Activated T-helper 1 cell treated with anti-CD3 and anti-CD28 coated beads, Interleukin-12 subunit alpha, Interleukin-12 subunit beta, Interleukin-2, Interleukin-4 antibody, amounts not matched to agents 30 ng/mL and 10 ng/mL and 1 ng/mL, durations not matched to agents 14 hours and 24 hours and 36 hours (primary cell): ENCODE results near the gene FGGY. TPM values are rescaled to one million over a fixed set of nuclear protein-coding genes. Genes with fewer than 3 reads are reported as not detected.
"Not testable (repeated sequence)": the region's sequence is repeated elsewhere in the genome, so short reads cannot be mapped to it uniquely, and the experiment has no call there.

Source experiments
- DNase-seq: peaks from one replicate; pipeline ENCODE4 v3.0.0; 2021; ENCODE audit warnings: low spot score
- H3K27ac Mint-ChIP-seq: one replicate; pipeline ENCODE4 v1.8.0; 2021; ENCODE audit warnings: mild to moderate bottlenecking, mixed read lengths
- H3K27me3 Mint-ChIP-seq: one replicate; pipeline ENCODE4 v1.8.0; 2022; ENCODE audit warnings: mild to moderate bottlenecking, moderate library complexity, mixed read lengths; ENCODE audit not compliant: insufficient read depth
- H3K36me3 Mint-ChIP-seq: one replicate; pipeline ENCODE4 v1.8.0; 2021; ENCODE audit warnings: low read depth, mixed read lengths
- H3K4me1 Mint-ChIP-seq: one replicate; pipeline ENCODE4 v1.8.0; 2021; ENCODE audit warnings: low read depth, mixed read lengths
- H3K4me3 Mint-ChIP-seq: one replicate; pipeline ENCODE4 v1.8.0; 2021; ENCODE audit warnings: mild to moderate bottlenecking, moderate library complexity, mixed read lengths
- H3K9me3 Mint-ChIP-seq: one replicate; pipeline ENCODE4 v1.8.0; 2021; ENCODE audit warnings: mixed read lengths
- intact Hi-C: fragments of 100-400 bp; cut with micrococcal nuclease; formaldehyde crosslinking; loops from one replicate; pipeline ENCODE4 v1.15.1; 2024
- total RNA-seq: library from RNA; stranded (reverse); gene quantifications from 2 replicates; pipeline ENCODE4 v1.2.3, GENCODE V29; 2022

Gene FGGY
- total RNA-seq, 1 donor from 2014 or later: 7.1 TPM

- H3K4me1 Mint-ChIP-seq: peaks cover 27% of the 10 kb centered on the region
- peak overlapping the region; percentile 66 for H3K27ac Mint-ChIP-seq
- peaks cover 14% of the 10 kb centered on the region for H3K9me3 Mint-ChIP-seq
- peaks cover 12% of the 10 kb centered on the region for H3K36me3 Mint-ChIP-seq
- no peak overlapping the region for H3K4me3 Mint-ChIP-seq
- no peak for DNase-seq
- intact Hi-C loops: no loop called here
- no peaks in the 10 kb centered on the region for H3K27me3 Mint-ChIP-seq
Observed at GRCh38 chr1:59731591-59731990, 434.7 kb downstream of the FGGY start.

GRCh38 chr1:59732214-59732955, 435.5 kb downstream of the FGGY start:
- Mint-ChIP-seq H3K9me3 (peaks cover 20% of the 10 kb centered on the region), H3K27me3 (no peaks in the 10 kb centered on the region), H3K27ac (no peak overlapping the region), H3K4me3 (no peak overlapping the region), H3K36me3 (peaks cover 12% of the 10 kb centered on the region), H3K4me1 (peaks cover 27% of the 10 kb centered on the region)
- intact Hi-C loops: no loop called here
- no peak for DNase-seq

GRCh38 chr1:59733443-59734141, 436.7 kb downstream of the FGGY start:
- no peak overlapping the region for H3K4me3 Mint-ChIP-seq
- no peak overlapping the region for H3K27ac Mint-ChIP-seq
- H3K4me1 Mint-ChIP-seq: peaks cover 27% of the 10 kb centered on the region
- no peak for DNase-seq
- H3K27me3 Mint-ChIP-seq: no peaks in the 10 kb centered on the region
- intact Hi-C loops: no loop called here
- peaks cover 23% of the 10 kb centered on the region for H3K9me3 Mint-ChIP-seq
- peaks cover 10% of the 10 kb centered on the region for H3K36me3 Mint-ChIP-seq

DNA sequence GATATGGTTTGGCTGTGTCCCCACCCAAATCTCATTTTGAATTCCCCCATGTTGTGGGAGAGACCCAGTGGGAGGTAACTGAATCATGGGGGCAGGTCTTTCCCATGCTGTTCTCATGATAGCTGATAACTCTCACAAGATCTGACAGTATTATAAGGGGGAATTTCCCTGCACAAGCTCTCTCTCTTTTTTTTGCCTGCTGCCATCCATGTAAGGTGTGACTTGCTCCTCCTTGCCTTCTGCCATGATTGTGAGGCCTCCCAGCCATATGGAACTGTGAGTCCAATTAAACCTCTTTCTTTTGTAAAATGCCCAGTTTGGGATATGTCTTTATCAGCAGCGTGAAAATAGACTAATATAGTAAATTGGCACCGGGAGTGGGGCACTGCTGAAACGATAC, 439.0 kb downstream of the FGGY start:
- H3K27me3 Mint-ChIP-seq, intact Hi-C loops, H3K4me3 Mint-ChIP-seq, H3K27ac Mint-ChIP-seq, DNase-seq: not testable (repeated sequence)
- H3K36me3 Mint-ChIP-seq: peaks cover 14% of the 10 kb centered on the region
- peaks cover 32% of the 10 kb centered on the region for H3K9me3 Mint-ChIP-seq
- H3K4me1 Mint-ChIP-seq: peaks cover 20% of the 10 kb centered on the region

GRCh38 chr1:59736744-59737143, 439.9 kb downstream of the FGGY start:
- intact Hi-C loops: no loop called here
- Mint-ChIP-seq H3K27ac (no peak overlapping the region), H3K4me3 (no peak overlapping the region), H3K36me3 (peaks cover 14% of the 10 kb centered on the region), H3K27me3 (no peaks in the 10 kb centered on the region), H3K4me1 (peaks cover 12% of the 10 kb centered on the region), H3K9me3 (peaks cover 35% of the 10 kb centered on the region)
- DNase-seq: no peak

GRCh38 chr1:59737638-59738037, 440.7 kb downstream of the FGGY start:
- intact Hi-C loops: no loop called here
- peaks cover 16% of the 10 kb centered on the region for H3K36me3 Mint-ChIP-seq
- H3K4me1 Mint-ChIP-seq: peaks cover 4% of the 10 kb centered on the region
- DNase-seq: no peak
- H3K4me3 Mint-ChIP-seq: no peak overlapping the region
- H3K27ac Mint-ChIP-seq: no peak overlapping the region
- H3K9me3 Mint-ChIP-seq: peaks cover 40% of the 10 kb centered on the region
- no peaks in the 10 kb centered on the region for H3K27me3 Mint-ChIP-seq

- Mint-ChIP-seq H3K36me3 (peaks cover 16% of the 10 kb centered on the region), H3K4me1 (no peaks in the 10 kb centered on the region), H3K9me3 (peaks cover 40% of the 10 kb centered on the region), H3K27ac (no peak overlapping the region), H3K4me3 (no peak overlapping the region), H3K27me3 (no peaks in the 10 kb centered on the region)
- intact Hi-C loops: no loop called here
- no peak for DNase-seq
Observed at GRCh38 chr1:59738152-59738551, 441.3 kb downstream of the FGGY start.

- Mint-ChIP-seq H3K4me3 (no peak overlapping the region), H3K27ac (no peak overlapping the region), H3K9me3 (peaks cover 40% of the 10 kb centered on the region), H3K36me3 (peaks cover 16% of the 10 kb centered on the region), H3K4me1 (no peaks in the 10 kb centered on the region), H3K27me3 (no peaks in the 10 kb centered on the region)
- DNase-seq: no peak
- intact Hi-C loops: no loop called here
Observed at GRCh38 chr1:59738591-59739015, 441.7 kb downstream of the FGGY start.

DNA sequence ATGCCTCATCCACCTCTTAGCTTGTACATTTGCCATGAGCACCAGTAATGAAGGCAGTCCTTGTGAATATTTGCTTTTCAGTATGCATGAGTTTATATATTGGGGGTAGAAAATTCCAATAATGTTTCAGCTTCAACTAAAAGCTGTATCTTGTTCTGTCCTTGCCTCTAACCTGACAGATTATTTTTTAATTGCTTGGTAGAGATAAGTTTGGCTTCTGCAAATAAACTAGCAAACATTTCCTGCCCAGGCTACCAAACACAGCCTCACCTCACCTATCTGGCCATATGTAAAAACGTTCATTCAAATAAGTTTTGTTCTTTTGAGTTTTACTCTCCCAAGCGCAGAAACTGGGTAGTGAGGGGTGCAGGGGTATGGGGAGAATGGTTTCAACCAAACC, 442.2 kb downstream of the FGGY start:
- no peak overlapping the region for H3K4me3 Mint-ChIP-seq
- H3K27me3 Mint-ChIP-seq: no peaks in the 10 kb centered on the region
- peaks cover 40% of the 10 kb centered on the region for H3K9me3 Mint-ChIP-seq
- H3K4me1 Mint-ChIP-seq: no peaks in the 10 kb centered on the region
- DNase-seq: no peak
- H3K36me3 Mint-ChIP-seq: peaks cover 16% of the 10 kb centered on the region
- intact Hi-C loops: no loop called here
- H3K27ac Mint-ChIP-seq: no peak overlapping the region

GRCh38 chr1:59742526-59742925, 445.6 kb downstream of the FGGY start:
- intact Hi-C loops: no loop called here
- H3K36me3 Mint-ChIP-seq: peaks cover 5% of the 10 kb centered on the region
- H3K27ac Mint-ChIP-seq: no peak overlapping the region
- H3K27me3 Mint-ChIP-seq: no peaks in the 10 kb centered on the region
- H3K9me3 Mint-ChIP-seq: peaks cover 19% of the 10 kb centered on the region
- H3K4me1 Mint-ChIP-seq: no peaks in the 10 kb centered on the region
- DNase-seq: no peak
- H3K4me3 Mint-ChIP-seq: no peak overlapping the region

DNA sequence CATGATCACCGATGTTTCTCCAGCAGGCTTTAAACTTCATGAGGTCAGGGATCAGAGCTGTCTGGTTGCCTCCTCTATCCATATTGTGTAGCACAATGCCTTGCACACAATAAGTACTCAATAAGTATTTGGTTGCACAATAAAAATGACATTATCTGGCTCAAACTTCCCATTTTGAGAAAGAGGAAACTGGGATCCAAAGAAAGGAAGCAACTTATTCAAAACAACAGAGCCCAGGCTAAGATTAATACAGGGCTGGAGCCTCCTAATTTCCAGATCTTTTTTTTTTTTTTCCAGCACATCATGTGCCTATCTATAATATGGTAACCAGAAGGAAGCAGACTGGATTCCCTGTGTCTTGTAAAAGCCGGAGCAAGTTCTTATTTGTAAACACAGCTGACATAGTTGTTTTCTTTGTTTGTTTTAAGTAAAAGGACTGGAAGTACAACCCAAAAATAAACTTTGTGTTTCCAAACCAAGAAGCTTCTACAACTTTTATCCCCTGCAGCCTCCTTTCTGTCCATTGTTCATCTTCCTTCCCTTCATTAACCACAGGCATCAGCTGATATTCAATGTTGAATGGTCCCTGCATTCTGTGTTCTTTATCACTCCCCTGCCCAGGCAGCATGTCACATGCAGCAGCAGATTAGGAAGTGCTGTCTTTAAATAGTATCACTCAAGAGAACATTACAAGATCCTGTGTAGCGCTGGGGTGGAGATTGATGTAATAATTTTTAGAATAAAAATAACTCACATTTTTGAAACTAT, 446.6 kb downstream of the FGGY start:
- Mint-ChIP-seq H3K36me3 (peaks cover 5% of the 10 kb centered on the region), H3K9me3 (peaks cover 16% of the 10 kb centered on the region), H3K27me3 (no peaks in the 10 kb centered on the region), H3K4me1 (no peaks in the 10 kb centered on the region), H3K27ac (no peak overlapping the region), H3K4me3 (no peak overlapping the region)
- intact Hi-C loops: no loop called here
- no peak for DNase-seq

- DNase-seq: no peak
- Mint-ChIP-seq H3K4me3 (no peak overlapping the region), H3K9me3 (no peaks in the 10 kb centered on the region), H3K27ac (no peak overlapping the region), H3K4me1 (no peaks in the 10 kb centered on the region), H3K27me3 (no peaks in the 10 kb centered on the region), H3K36me3 (no peaks in the 10 kb centered on the region)
- intact Hi-C loops: no loop called here
Observed at GRCh38 chr1:59747420-59748024, 450.6 kb downstream of the FGGY start.

DNA sequence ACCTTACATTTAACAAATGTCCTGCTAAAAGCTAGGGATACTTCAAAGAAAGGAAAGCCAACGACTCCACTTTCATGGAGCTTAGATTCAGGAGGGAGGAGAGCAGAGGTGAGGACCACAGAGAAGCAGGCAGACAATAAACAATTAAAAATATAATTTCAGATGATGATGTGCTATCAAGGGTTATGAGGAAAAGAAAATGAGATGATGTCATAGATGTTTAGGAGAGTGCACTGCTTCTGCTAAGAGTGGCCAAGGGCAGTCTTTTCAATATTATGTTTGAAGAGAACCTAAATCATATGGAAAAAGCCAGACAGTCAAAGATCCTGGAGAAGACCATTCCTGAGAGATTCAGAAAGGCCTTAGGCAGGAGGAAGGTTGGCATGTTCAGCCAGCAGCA, 451.2 kb downstream of the FGGY start:
- intact Hi-C loops: no loop called here
- DNase-seq: no peak
- Mint-ChIP-seq H3K9me3 (no peaks in the 10 kb centered on the region), H3K36me3 (no peaks in the 10 kb centered on the region), H3K4me1 (no peaks in the 10 kb centered on the region), H3K27ac (no peak overlapping the region), H3K27me3 (no peaks in the 10 kb centered on the region), H3K4me3 (no peak overlapping the region)
